GM13976 (cell line): ENCODE measurements around the gene MTMR10.

Source experiments
- DNase-seq: peaks from one replicate; pipeline ENCODE4 v3.0.0; 2012; ENCODE audit warnings: low spot score
- CTCF ChIP-seq: IDR thresholded peaks from 2 replicates; pipeline ENCODE4 v1.5.1; 2012; ENCODE audit warnings: borderline replicate concordance, mild to moderate bottlenecking; ENCODE audit not compliant: insufficient read depth; ENCODE audit errors: extremely low read depth, missing control alignments, control extremely low read depth
- in situ Hi-C: fragments of 300-500 bp; cut with MboI; formaldehyde crosslinking; loops from one replicate; pipeline ENCODE4 v1.12.0; 2022; ENCODE audit warnings: low sequenced_read_pairs, mixed read lengths, inconsistent platforms; ENCODE audit not compliant: unreplicated experiment

Gene MTMR10

GRCh38 chr15:31017311-31017710 is 25.9 kb upstream of the MTMR10 start:
- in situ Hi-C loops: no loop called here
- no peak for TF ChIP-seq CTCF
- no peak for DNase-seq

- TF ChIP-seq CTCF: no peak
- in situ Hi-C loops: no loop called here
- no peak for DNase-seq
These were observed 25.1 kb upstream of the MTMR10 start for GRCh38 chr15:31016446-31016915.

GRCh38 chr15:31014608-31014925 is 23.1 kb upstream of the MTMR10 start:
- TF ChIP-seq CTCF: no peak
- in situ Hi-C loops: no loop called here
- no peak for DNase-seq

- in situ Hi-C loops: no loop called here
- no peak for TF ChIP-seq CTCF
- DNase-seq: peak; percentile 56
These were observed 22.6 kb upstream of the MTMR10 start for GRCh38 chr15:31013863-31014607.

GRCh38 chr15:31012455-31012854 is 21.0 kb upstream of the MTMR10 start:
- in situ Hi-C loops: no loop called here
- DNase-seq: no peak
- TF ChIP-seq CTCF: no peak

GRCh38 chr15:31010036-31010435 is 18.6 kb upstream of the MTMR10 start:
- in situ Hi-C loops: no loop called here
- no peak for DNase-seq
- TF ChIP-seq CTCF: no peak
